CD4-positive, alpha-beta T cell treated with Interferon alpha-2 for 1 hour (primary cell): ENCODE data around the gene HASPIN.

Source experiments
- DNase-seq, 2 donors: peaks; one replicate each; pipeline ENCODE4 v3.0.0-alpha.2; 2020 to 2022

HASPIN gene

DNA sequence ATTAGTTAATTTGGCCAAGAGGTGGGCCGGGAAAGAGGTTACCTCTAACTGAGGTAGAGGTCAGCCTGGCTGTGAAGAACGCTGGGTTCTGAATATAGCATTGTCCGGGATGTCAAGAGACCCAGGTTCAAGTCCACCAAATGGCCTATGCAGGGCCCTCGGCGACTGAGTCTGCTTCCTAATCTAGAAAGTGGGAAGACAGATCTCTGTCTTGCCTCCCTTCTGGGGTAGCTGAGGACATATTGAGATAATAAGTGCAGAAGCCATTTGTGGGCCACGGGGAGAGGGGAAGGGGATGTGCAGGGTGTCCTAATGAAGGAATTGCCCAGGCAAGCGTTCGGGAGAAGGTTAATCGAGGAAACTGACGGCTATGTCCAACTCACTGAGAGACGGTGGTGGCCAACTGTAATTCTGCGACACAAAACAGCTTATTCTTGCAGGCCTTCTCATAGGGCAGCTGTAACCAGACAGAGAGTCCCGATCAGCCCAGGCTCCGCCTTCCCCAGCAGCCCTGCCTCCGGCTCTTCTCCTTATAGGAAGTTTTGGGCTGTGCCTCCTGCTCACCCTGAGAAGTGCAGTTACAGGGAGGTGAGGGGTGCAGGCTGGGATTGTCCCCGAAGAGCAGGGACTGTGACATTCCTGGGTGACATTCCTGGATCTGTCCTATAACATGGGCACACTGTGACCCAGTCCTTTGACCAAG is 15.9 kb downstream of the HASPIN start:
- no peak for DNase-seq

DNA sequence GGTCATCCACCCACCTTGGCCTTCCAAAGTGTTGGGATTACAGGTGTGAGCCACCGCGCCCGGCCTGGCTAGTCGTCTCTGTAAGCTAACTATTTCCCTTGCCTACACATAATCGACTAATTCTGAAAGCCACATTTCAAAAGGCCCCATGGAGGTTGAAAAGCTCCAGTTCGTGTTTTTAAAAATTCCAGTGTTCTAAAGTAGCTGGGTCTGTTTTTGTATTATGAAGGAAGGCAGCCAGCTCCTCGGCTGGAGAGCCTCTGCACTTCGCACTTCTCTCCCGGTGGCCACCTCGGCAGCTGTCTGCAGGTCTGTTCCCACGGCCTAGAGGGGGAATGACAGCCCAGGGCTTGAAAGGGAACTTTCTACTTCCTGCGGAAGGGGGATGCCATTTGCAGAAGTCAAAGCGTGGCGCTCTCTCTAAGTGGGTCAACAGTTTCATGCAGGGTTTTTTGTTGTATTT is 16.9 kb downstream of the HASPIN start:
- peak; percentile 55 to 64 for DNase-seq

DNA sequence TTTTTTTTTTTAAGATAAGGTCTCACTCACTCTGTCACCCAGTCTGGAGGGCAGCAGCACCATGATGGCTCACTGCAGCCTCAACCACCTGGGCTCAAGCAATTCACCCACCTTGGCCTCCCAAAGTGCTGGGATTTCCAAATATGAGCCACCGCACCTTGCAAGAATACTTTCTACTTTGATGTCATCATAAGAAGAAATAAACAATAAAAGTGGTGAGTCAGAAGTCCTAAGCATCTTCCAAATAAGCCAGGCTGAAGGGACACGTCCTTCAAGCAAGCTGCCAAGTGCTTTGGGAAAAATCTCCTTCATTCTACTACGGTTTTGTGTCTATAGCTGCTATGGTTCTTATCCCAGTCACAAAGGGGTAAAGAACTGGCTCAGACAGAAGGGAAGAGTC is 20.3 kb downstream of the HASPIN start:
- DNase-seq: no peak

DNA sequence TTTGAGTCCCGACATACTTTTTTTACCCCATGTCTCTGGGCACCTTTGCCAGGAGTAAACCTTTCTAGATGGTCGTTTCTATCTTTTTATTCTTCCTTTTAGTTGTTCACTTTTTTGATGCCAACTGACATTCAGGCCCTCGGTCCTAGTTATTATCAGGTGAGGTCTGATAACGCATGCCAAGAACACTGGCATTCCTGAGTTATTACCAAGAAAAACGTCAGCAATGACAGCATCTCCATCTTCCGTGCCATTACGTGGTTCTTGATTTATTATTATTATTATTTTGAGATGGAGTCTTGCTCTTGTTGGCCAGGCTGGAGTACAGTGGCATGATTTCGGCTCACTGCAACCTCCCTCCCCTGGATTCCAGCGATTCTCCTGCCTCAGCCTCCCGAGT is 21.4 kb downstream of the HASPIN start:
- DNase-seq: no peak

DNA sequence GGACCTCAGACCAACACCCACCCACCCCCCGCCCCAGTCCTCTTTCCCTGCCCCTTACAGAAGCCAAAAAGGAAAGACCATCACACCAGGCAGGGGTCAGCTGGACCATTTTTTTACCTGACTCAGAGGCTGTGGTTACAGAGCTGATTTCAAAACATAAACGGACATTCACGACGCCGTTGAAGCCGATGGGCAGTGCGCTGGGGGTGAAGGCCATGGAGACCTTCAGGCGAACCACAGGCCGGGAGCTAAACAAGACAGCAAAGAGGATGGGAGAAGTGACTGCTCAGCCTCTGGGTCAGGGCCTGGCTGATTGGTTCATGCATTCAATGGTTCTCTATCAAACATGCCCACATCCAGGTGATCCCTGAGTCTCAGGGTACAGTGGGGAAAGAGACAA is 24.1 kb downstream of the HASPIN start:
- DNase-seq: no peak

DNA sequence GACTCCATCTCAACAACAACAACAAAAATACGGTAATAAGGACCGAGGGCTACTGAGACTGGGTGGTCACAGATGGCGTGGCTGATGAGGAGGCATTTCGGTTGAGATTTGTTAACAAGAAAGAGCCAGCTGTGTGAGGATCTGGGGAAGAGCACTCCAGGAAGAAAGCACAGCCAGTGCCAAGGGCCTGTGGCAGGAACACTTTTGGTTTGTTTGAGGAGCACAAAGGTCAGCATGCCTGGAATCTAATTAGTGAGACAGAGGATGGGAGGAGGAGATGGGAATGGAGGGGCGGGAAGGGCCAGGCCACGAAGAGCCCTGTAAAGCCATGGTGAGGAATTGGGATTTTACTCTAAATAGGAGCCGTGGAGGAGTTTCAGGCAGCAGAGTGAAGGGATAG is 24.9 kb downstream of the HASPIN start:
- DNase-seq: no peak

DNA sequence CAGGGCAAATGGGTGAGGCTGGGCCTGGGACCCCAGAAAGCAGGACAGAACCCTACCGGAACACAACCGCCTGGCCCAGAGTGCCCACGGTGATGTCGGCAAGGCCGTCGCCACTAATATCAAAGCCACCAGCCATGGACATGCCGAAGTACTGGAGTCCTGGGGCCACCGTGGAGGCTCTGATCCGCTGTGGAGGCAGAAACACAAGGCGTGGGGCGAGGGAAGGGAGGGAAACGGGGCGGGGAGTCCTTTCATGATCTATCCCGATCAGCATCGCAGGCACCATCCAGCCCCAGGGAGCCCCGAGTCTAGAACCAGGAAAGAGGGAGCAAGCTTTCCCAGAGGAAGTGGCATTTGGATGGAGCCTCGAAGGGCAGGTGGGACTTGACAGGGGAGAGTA is 26.6 kb downstream of the HASPIN start:
- DNase-seq: no peak

DNA sequence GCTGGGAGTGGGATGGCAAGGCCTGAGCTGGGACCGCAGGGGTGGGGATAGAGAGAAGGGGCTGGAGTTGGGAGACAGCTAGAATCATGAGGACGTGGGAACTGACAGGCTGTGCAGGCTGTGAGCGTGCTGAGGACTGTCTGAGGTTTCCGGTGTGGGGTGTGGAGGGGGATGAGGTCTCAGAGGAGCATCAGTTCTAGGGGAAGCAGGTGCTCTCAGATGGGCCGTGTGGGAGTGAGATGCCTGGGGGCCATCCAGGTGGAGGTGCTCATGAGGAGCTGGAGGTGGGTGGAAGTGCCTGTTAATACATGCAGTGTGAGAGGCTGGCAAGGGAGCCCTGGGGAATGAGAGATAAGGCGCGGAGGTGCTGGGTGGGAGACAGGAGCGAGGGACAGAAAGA is 27.2 kb downstream of the HASPIN start:
- peak in 1 of 2 donors; percentile 63 for DNase-seq

DNA sequence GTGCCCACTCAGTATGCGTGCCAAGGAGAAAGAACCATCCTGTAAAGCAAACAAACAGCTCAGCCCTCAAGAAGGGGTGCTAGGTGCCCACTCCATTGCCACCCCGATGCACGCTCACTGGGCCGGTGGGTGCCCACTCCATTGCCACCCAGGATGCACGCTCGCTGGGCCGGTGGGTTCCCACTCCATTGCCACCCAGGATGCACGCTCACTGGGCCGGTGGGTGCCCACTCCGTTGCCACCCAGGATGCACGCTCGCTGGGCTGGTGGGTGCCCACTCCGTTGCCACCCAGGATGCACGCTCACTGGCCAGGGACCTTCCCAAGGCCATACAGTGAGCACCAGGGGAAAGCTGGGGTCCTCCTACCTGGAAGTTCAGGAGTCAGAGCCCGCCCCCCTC is 28.1 kb downstream of the HASPIN start:
- DNase-seq: no peak

DNA sequence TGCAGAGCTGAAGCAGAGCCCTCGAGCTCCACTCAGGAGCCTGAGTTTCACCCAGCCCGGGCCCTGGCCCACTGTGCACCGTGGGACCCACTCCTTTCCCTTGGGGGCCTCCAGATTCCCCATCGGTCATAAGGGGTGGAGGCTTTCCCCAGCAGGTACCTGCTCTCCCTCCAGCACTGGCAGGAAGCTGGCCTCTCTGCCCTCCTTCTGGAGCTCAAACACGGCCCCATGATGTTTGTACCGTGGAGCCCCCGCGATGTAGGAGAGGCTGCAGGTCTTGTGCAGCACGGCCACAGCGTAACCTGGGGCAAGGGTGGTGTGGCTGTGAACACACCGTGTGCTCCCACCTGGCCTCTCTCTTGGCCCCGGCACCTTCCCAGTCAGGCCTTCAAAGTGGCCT is 29.9 kb downstream of the HASPIN start:
- DNase-seq: no peak

DNA sequence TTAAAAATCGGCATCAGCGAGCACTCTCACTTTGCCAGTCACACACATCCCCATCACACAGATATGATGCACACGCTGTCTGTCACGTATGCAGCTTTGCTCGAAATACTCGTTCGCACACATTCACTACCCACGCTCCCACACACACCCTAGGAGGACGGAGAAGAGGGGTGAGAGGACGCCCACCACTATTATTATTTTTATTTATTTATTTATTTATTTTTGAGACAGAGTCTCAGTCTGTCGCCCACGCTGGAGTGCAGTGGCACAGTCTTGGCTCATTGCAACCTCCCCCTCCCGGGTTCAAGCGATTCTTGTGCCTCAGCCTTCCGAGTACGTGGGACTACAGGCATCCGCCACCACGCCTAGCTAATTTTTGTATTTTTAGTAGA is 30.4 kb downstream of the HASPIN start:
- DNase-seq: no peak

DNA sequence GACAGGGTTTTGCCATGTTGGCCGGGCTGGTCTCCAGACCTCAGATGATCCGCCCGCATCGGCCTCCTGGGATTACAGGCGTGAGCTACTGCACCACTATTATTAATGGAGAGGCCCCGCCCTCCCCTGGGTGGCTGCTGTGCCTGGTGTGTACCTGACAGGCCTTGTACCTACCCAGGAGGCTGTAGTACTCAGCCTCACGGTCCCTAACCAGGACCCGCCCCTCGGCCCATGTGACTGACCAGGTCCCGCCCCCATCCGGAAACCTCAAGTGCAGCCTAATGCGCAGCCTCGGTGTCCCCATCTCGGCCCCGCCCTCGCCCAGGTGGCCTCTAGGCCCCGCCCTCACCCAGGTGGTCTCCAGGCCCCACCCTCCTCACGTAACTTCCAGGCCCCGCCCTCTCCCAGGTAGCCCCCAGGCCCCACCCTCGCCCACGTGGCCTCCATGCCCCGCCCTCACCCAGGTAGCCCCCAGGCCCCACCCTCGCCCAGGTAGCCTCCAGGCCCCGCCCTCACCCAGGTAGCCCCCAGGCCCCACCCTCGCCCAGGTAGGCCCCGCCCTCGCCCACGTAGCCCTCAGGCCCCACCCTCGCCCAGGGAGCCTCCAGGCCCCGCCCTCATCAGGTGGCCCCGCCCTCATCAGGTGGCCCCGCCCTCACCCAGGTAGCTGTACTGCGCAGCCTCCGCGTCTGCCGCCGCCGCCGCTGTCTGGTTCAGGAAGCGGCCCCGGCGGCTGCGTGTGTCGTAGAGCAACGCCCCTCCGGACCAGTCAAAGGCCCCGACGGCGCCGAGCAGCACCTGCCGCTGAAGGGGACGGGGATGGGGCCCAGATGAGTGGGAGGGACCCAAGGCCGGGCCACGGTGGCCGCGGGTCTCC is 31.0 kb downstream of the HASPIN start:
- DNase-seq: peak; percentile 85 to 87

DNA sequence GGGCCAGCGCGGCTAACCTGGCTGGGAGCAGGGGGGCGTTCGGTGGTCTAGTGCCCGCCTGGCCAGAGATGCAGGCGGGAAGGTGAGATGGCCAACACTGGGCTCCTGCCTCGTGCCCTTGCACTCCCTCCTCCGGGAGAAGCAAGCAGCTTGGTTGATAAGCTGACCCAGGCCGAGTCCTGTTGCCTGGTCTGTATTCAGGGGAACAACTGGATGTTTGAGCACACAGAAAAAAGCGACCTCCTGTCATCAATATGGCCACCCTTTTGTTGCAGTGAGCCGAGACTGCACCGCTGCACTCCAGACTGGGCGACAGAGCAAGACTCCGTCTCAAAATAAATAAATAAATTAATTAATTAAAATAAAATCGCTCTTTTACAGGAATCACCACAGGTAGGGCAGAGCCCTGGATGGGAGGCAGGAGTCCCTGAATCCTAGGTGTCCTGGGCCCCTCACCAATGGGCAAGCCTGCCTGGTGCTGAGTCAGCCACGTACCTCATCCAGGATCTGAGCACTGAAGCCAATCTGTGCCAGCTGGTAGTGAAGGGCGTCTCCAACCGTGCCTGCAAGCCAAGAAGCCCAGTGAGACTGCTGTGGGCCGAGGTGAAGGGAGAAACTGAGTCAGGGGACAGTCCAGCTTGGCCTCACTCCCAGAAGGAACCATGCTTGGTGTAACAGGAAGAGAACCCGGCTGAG is 31.8 kb downstream of the HASPIN start:
- DNase-seq: no peak

DNA sequence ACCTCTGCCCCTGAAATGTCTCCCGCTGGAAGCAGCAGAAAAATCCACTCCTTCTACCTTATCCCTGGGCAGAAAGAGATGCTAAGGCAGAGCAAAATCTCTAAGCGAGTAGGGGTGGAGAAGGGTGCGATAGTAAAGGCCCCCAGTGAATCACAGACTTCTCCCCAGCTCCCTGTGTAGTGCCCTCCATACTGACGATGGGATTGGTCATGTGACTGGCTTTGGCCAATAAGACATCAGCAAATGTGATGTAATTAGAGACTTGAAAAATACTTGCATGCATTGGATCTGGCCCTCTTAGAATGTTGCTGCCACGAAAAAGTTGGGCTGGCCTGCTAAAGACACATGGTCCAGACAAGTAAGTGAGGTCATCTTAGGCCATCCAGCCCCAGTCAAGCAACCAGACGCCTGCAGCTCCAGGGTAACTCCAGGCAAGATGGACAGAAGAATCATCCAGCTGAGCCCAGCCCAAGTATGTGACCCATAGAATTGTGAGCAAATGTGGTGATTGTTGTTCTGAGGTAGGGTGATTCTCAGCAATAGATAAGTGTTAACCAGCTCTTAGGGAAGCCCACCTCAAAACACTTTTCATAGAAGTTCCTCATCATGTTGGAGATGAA is 36.0 kb downstream of the HASPIN start:
- no peak for DNase-seq

DNA sequence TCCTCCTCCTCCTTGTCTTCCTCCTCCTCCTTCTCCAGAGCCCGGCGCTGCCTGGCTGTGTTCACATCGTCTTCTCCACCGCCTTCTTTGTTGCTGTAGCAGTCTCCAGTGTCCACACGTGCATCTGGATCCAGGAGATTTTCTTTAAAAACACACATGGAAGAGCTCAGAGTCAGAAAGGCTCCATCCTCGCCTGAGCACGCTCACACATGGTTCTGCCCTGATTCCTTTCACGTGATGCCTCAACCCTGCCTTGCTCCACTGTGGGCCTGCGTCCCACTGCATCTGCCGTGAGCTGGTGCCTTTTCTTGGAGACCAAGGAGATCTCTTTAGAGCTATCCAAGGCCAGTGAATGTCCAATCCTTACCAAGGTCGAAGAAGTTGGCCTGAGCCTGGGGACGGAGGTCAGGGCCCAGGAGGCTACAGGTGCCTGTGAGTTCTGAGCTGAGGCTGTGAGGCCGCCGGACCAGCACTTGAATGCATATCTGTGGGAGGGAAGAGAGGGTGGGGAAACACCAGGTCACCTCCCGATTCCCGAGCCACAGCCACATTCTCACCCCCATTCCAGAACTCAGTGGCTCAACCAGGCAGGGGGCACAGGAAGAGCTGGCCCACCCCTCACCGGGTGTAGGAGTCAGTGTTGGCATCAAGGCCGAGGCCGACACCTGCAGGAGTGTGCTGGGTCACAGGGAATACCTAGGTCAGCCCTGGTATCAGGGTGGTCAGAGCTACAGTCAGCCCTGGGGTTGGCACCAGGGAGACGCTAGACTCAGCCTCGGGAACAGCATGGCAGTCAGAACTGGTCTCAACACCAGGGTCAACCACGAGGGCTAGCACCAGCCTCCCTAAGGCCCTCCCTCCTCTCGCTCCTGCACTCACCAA is 37.6 kb downstream of the HASPIN start:
- DNase-seq: no peak

DNA sequence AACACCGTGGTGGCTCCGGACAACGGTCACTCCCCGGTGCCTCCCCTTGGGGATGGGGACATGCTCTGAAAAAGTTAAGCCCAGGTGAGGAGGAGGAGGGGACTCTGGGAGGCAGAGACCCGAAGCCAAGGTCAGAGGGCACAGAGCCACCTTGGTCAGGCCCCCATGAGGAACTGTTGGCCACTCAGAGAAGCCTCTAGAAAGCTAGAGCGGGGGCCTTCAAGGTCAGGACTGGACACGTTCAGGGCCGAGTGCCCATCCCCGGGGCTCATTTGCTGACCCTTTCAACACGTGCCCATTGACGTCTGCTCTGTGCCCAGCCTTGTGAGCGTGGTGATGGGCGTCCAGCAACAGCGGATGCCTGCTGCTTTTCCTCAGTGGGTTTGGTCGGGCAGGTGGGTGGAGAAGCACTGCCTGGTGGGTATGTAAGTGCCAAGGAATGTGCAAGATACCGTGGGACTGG is 38.2 kb downstream of the HASPIN start:
- DNase-seq: no peak

DNA sequence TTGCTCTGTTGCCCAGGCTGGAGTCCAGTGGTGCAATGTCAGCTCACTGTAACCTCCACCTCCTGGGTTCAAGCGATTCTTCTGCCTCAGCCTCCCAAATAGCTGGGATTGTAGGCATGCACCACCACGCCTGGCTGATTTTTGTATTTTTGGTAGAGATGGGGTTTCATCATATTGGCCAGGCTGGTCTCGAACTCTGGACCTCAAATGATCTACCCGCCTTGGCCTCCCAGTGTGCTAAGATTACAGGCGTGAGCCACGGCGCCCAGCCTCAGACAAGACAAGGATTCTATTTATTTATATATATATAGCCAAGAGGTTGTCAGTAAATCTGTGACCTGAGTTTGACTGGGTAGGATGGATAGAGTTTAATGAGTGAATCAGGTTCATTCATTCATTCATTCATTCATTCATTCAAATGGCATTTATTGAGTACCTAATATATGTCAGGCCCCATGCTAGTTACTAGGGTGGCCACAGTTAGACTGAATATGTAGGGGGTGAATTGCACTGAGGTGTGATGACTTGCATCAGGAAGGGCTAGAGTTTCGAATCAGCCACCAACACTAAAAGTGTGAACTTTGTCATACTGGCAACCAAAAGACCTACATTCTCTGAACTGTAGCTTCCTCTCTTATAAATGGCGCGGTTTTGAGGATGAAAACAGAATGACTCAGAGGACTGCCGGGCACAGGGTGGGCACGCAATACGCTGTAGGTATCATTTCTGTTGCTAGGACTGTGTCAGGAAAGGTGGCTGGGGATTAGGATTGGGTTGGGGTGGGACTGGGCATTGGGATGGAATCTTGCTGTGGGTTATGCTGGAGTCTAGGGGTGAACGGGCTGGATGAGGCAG is 39.4 kb downstream of the HASPIN start:
- DNase-seq: peak; percentile 52 to 71

DNA sequence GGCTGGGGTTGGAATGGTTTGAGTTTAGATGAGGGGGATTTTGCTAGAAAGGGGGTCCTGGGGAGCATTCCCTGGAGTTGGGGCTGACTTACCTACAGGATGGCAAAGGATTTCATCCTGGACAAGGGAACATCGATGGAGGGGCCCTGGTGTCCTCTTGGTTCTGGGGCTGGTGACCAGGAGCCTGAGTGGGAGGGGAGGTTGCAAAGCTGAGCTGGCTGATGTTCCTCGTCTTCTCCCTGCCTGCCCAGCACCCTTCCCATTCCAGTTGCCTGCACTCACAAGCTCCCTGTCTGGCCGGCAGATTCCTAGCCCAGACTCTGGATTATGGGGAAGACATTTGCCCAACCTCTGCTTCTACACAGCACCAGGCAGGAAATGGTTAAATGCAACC is 40.1 kb downstream of the HASPIN start:
- DNase-seq: no peak

DNA sequence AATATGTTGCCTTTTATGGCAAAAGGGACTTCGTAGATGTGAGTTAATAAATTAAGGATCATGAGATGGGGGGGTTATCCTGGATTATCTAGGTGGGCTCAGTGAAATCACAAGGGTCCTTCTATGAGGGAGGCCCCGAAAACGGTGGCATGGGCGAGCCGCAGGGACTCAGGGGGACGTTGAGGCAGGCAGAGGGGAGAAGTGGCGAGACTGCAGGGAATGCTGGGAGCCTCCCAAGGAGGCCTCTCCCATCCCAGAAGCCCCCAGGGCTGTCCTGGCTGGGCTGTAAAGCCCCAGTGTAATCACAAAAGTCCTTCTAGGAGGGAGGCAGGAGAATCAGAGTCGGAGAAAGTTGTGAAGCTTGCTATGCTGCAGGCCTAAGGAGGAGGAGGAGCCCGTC is 42.3 kb downstream of the HASPIN start:
- no peak for DNase-seq

DNA sequence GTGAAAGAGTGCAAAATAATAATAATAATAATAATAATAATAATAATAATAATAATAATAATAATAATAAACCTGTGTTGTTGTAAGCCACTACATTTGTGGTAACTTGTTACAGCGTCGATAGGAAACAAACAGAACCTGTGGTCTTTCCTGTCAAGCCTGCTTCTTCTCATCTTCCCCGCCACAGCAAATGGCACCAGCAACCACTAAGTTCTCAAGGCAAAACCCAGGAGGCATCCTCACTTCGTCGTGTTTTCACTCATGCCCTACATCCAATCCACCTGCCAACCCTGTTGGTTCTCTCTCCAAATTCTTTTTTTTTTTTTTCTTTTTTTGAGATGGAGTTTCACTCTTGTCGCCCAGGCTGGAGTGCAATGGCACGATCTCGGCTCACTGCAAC is 43.1 kb downstream of the HASPIN start:
- peak; percentile 43 to 54 for DNase-seq

DNA sequence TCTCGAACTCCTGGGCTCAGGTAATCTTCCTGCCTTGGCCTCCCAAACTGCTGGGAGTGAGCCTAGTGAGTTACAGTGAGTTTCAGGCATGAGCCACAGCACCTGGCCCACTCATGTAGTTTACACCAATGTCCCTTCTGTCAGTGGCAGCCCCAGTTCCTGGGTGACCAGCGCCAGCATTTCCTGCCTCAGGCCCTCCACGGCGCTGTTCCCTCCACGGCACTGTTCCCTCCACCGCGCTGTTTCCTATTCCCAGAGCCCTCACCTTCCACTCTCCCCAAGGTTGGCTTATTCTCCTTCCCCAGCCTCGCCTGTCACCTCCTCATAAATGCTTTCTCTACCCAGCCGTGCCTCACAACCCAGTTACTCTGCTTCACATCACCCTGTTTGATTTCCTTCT is 44.6 kb downstream of the HASPIN start:
- DNase-seq: no peak
